ENCODE results near the gene FHL2.

Gene FHL2

GRCh38 chr2:105387225-105387624 lies 11.6 kb downstream of the FHL2 start:
- Histone ChIP-seq H3K79me2 (ENCODE audit: control insufficient read depth, low read length) (no peaks in the 10 kb centered on the region), H3K27me3 (ENCODE audit: control insufficient read depth, low read length) (peaks cover 8% of the 10 kb centered on the region), H3K9me2 (replicated peaks; ENCODE audit: control insufficient read depth, low read length) (no peaks in the 10 kb centered on the region), H3K9me3 (ENCODE audit: control insufficient read depth, insufficient read depth, low read length) (no peaks in the 10 kb centered on the region), H3K36me3 (ENCODE audit: control insufficient read depth, low read length) (no peaks in the 10 kb centered on the region), H3K4me2 (ENCODE audit: low read length) (no peak overlapping the region), H3K27ac (ENCODE audit: low read depth, low read length) (no peak overlapping the region), H4K20me1 (ENCODE audit: control insufficient read depth, insufficient read depth, low read depth, low read length) (no peaks in the 10 kb centered on the region), H3K4me3 (ENCODE audit: low read length) (no peak overlapping the region), H3K4me1 (ENCODE audit: control insufficient read depth, low read length) (no peaks in the 10 kb centered on the region), H3F3A (ENCODE audit: control insufficient read depth, insufficient read depth) (no peaks in the 10 kb centered on the region)
- no peak for TF ChIP-seq EZH2phosphoT487 (IDR thresholded peaks at IDR 0.05; ENCODE audit: borderline replicate concordance, low read length)
- TF ChIP-seq, protein P1, sequence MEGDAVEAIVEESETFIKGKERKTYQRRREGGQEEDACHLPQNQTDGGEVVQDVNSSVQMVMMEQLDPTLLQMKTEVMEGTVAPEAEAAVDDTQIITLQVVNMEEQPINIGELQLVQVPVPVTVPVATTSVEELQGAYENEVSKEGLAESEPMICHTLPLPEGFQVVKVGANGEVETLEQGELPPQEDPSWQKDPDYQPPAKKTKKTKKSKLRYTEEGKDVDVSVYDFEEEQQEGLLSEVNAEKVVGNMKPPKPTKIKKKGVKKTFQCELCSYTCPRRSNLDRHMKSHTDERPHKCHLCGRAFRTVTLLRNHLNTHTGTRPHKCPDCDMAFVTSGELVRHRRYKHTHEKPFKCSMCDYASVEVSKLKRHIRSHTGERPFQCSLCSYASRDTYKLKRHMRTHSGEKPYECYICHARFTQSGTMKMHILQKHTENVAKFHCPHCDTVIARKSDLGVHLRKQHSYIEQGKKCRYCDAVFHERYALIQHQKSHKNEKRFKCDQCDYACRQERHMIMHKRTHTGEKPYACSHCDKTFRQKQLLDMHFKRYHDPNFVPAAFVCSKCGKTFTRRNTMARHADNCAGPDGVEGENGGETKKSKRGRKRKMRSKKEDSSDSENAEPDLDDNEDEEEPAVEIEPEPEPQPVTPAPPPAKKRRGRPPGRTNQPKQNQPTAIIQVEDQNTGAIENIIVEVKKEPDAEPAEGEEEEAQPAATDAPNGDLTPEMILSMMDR (IDR thresholded peaks at IDR 0.05; ENCODE audit: low read depth, low read length, poor library complexity, severe bottlenecking), result no peak

DNA sequence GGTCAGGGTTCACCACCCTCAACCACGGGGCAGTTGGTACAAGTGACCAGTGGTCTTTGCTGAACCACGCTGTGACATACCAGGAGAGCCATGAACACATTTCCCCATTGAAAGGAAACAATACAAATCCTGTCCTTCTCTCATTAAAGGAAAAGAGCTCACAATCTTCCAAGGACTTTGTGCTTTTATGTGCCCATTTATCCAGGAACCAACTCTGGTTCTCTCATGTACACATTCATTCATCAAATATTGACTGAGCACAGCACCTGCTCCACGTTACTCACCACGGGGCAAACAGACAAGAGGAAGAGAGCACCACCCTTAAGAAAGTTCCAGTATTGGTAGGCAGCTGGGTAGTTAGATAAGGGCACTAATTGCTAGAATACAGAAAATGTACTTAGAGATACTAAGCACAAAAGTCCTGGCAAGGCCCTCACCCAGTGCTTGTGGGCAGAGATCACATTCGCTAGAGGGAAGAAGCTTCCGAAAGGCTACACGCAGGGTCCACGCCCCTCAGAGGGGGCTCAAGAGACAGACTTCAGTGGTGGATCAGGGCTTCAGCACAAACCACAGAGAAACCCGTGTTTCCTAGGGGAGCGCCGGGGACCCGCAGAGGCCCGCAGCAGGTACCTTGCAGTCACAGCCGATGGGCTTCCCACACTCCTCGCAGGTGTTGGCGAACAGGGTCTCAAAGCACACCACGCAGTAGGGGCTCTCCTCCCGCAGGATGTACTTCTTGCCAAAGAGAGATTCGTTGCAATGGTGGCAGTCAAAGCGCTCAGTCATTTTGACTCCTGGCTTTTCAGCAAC lies 12.9 kb downstream of the FHL2 start:
- no peaks in the 10 kb centered on the region for H3K9me3 ChIP-seq (ENCODE audit: control insufficient read depth, insufficient read depth, low read length)
- TF ChIP-seq, protein P1 (IDR thresholded peaks at IDR 0.05; ENCODE audit: low read depth, low read length, poor library complexity, severe bottlenecking), result no peak
- TF ChIP-seq EZH2phosphoT487 (IDR thresholded peaks at IDR 0.05; ENCODE audit: borderline replicate concordance, low read length), result no peak
- no peak overlapping the region for H3K4me3 ChIP-seq (ENCODE audit: low read length)
- no peaks in the 10 kb centered on the region for H3K36me3 ChIP-seq (ENCODE audit: control insufficient read depth, low read length)
- no peaks in the 10 kb centered on the region for H3K4me1 ChIP-seq (ENCODE audit: control insufficient read depth, low read length)
- H4K20me1 ChIP-seq (ENCODE audit: control insufficient read depth, insufficient read depth, low read depth, low read length), result no peaks in the 10 kb centered on the region
- H3K9me2 ChIP-seq (replicated peaks; ENCODE audit: control insufficient read depth, low read length), result no peaks in the 10 kb centered on the region
- no peaks in the 10 kb centered on the region for H3K79me2 ChIP-seq (ENCODE audit: control insufficient read depth, low read length)
- H3K4me2 ChIP-seq (ENCODE audit: low read length), result no peak overlapping the region
- no peak overlapping the region for H3K27ac ChIP-seq (ENCODE audit: low read depth, low read length)
- peaks cover 6% of the 10 kb centered on the region for H3K27me3 ChIP-seq (ENCODE audit: control insufficient read depth, low read length)
- no peaks in the 10 kb centered on the region for H3F3A ChIP-seq (ENCODE audit: control insufficient read depth, insufficient read depth)

DNA sequence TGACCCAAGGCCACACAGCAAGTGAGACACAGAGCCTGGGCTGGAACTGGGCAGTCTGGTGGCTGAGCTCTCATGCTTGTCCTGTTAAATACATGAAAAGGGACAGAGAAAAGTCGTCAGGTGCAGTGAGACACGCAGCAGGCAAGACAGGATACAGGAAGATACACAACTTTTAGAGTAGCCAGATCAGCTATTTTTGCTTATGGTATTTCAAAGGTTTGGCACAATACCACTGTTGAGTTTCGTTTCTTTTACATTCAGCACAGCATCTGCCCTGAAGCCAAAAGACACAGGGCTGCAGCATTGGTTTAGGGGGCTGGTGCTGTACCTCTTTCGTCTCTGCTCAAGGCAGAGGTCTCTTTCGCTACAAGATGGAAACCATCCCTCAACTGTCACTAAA lies 14.0 kb downstream of the FHL2 start:
- Histone ChIP-seq H4K20me1 (ENCODE audit: control insufficient read depth, insufficient read depth, low read depth, low read length) (no peaks in the 10 kb centered on the region), H3K9me2 (replicated peaks; ENCODE audit: control insufficient read depth, low read length) (no peaks in the 10 kb centered on the region), H3K4me3 (ENCODE audit: low read length) (no peak overlapping the region), H3K27ac (ENCODE audit: low read depth, low read length) (no peak overlapping the region), H3K36me3 (ENCODE audit: control insufficient read depth, low read length) (no peaks in the 10 kb centered on the region), H3F3A (ENCODE audit: control insufficient read depth, insufficient read depth) (no peaks in the 10 kb centered on the region), H3K27me3 (ENCODE audit: control insufficient read depth, low read length) (peaks cover 6% of the 10 kb centered on the region), H3K4me1 (ENCODE audit: control insufficient read depth, low read length) (no peaks in the 10 kb centered on the region), H3K79me2 (ENCODE audit: control insufficient read depth, low read length) (no peaks in the 10 kb centered on the region), H3K9me3 (ENCODE audit: control insufficient read depth, insufficient read depth, low read length) (no peaks in the 10 kb centered on the region), H3K4me2 (ENCODE audit: low read length) (no peak overlapping the region)
- TF ChIP-seq, protein P1 (IDR thresholded peaks at IDR 0.05; ENCODE audit: low read depth, low read length, poor library complexity, severe bottlenecking), result no peak
- TF ChIP-seq EZH2phosphoT487 (IDR thresholded peaks at IDR 0.05; ENCODE audit: borderline replicate concordance, low read length), result no peak

All from DOHH2 (cell line).